Subcutaneous adipose tissue (tissue), 4 donors: ENCODE measurements around the gene NRF1. TPM values are rescaled to one million over a fixed set of nuclear protein-coding genes. Genes with fewer than 3 reads are reported as not detected.

Experiments
- total RNA-seq, 4 donors: library from RNA; depleted of rRNA; stranded (reverse); fragments of >200 nt; gene quantifications; one replicate each; pipeline ENCODE4 v1.1.0, GENCODE V29; 2016
- TF ChIP-seq, protein P1 (sequence below): fragments of 450-650 bp; IDR thresholded peaks from one replicate; pipeline ENCODE4 v1.5.1; 2016; ENCODE audit warnings: low read depth, mild to moderate bottlenecking, control low read depth, antibody characterized with exemption, moderate library complexity

The NRF1 gene
- total RNA-seq, 4 donors from 2014 or later, result 12.8 to 26.7 (median 19.9) TPM

DNA sequence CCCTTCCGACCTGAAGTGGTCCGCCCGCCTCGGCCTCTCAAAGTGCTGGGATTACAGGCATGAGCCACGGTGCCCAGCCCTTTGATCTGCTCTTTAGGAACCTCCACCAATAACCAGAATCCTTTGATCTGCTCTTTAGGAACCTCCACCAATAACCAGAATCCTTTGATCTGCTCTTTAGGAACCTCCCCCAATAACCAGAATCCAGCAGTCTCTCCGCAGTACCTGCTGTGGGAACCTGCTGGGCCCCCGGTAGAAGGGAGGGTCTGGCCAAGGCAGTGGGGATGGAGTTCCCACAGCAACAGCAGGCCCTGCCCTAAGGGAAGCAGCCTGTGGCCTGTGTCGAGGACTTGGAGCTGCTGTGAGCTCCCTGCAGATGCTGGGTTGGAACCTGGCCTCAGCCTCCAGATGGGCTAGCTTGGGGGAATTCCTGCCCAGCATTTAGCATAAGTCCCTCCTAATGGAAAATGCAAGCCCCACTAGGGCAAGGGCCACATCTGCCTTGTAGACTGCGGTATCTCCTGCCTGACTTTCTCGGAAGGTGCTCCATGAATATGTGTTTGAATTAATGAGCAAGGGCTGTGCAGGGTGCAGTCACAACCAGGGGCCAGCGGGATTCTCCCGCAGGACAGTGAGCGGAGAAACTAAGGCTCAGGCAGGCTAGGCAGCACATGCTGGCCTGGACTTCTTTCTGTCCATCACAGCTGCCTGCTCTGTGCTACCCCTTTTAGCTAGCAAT lies 175.5 kb downstream of the NRF1 start:
- TF ChIP-seq, protein P1, sequence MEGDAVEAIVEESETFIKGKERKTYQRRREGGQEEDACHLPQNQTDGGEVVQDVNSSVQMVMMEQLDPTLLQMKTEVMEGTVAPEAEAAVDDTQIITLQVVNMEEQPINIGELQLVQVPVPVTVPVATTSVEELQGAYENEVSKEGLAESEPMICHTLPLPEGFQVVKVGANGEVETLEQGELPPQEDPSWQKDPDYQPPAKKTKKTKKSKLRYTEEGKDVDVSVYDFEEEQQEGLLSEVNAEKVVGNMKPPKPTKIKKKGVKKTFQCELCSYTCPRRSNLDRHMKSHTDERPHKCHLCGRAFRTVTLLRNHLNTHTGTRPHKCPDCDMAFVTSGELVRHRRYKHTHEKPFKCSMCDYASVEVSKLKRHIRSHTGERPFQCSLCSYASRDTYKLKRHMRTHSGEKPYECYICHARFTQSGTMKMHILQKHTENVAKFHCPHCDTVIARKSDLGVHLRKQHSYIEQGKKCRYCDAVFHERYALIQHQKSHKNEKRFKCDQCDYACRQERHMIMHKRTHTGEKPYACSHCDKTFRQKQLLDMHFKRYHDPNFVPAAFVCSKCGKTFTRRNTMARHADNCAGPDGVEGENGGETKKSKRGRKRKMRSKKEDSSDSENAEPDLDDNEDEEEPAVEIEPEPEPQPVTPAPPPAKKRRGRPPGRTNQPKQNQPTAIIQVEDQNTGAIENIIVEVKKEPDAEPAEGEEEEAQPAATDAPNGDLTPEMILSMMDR, result no peak

DNA sequence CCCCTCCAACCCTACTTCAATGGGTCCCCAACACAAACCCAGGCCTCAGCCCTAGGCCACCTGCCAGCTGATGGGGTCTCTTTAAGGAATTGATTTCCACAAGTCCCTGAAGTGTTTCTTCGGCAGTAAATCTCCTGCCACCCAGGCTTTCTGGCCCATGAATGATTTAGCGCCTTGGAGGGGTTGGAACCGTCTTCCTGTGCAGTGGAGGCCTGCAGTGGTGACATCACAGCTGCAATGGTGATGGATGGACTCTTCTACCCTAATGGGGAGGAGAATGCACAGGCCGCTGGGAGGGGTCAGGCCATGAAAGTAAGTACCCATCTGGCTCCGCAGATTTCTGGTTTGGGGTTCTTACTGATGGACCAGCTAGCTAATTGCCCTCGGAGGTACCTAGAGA lies 177.5 kb downstream of the NRF1 start:
- TF ChIP-seq, protein P1, result no peak

DNA sequence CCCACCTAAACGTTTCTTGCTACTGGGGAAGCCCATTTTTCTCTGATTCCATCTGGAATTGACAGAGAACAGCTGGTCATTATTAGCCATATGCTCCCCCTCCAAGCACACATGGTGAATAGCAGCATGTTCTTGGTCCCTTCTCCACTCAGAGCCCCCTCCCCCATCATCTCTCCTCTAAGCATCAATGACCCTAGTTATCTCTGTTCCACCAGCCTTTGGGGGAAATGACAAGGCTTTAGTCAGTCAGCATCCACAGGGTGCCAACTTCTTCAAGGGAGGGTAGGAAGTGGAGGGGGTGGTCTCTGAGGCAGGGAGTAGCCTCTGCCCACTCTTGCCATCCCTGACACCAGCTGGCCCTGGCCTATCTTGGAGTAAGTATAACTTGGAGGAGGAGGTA lies 178.1 kb downstream of the NRF1 start:
- TF ChIP-seq, protein P1, result no peak

DNA sequence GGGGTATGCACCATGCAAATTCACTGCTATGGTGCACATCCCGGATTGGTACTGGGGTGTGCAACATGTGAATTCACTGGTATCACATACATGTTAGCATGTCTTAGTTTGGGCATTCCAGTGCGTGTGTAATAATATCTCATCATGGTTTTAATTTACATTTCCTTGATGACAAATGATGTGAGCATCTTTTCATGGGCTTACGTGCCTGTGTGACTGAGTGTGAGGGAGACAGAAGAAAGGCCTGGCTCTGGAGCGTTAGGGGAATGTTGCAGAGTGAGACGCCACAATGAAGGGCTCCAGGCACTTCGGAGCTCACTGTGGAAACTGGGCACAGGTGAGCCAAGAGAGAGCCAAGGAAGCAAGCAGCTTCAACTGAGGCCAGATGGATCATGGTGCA lies 178.6 kb downstream of the NRF1 start:
- TF ChIP-seq, protein P1, result no peak

DNA sequence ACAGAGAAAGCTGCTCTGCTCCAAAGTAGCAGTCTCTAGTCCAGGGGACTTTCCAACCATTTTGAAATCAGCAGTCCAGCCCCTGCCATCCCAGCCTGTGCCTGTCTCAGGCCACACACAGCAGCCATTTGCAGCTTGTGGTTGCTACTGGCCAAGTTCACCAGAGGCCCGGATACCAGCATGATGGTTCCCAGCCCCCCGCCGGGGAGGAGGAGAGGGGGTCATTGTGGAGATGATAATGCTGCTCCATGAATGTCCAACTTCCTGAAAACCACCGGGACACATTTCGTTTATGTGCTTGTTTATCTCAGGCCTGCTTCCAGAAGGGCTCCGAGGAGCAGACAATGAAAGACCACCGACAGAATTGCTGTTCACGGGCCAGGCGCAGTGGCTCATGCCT lies 181.2 kb downstream of the NRF1 start:
- TF ChIP-seq, protein P1, result no peak

DNA sequence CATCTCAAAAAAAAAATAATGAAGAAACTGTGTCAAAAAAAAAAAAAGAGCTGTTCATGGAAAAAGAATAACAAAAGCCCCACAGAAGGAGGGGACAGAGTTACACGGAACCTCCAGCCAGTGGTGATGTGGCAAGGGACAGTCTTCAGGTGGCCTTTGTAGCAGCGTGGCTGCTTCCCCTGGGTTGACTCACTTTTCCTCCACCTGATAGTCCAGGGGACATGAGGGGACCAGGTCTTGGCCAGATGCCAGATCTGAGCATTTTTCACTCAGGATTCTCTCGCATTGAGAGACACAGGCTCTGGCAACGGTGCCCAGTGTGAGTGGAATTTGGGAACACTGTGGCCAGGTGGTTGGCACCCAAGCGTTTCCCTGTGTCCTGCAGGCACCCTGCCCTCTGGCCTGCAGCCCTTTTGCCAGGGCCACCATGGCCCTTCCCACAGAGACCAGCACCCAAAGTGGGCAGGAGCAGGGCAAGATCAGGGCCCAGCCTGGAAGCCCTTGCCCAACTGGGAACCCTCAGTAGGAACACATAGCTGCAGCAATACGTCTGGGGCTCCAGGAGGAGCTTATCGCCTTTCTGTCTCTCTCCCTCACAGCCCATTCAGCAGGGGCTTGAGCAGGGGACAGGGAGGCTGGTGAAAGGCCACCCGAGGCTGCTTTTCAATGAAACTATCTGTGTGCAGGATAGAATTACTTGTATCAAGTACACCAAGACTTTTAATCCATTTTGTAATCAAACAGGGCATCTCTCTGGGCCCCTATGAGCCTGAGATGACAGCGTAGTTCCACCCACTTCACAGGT lies 182.2 kb downstream of the NRF1 start:
- TF ChIP-seq, protein P1, result no peak

DNA sequence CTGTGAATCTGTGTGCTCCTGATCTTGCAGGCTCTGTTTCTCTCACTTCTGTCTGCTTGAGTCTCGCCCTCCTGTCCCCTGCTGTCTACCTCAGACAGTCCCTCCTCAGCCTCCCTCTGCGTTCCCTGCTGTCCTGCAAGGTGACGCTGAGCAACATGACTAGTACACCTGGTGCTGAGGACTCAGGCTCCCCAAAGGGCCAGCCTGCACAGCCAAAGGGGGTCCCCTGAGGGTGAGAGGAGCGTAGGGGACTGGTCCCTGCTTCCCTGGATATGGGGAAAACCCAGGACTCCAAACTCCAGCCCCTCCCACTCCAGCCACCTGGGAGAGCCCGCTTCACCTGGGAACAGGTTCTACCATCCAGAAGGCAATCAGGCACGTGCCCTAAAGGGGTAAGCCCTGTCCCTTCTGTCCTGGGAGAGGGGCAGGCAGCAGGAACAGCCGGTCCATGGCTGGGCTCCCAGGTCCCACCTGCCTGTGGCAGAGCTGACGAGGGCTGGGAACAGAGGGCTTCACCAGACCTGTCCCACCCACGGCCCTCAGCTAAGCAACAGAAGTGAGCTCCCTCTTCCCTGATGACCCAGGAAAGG lies 184.8 kb downstream of the NRF1 start:
- TF ChIP-seq, protein P1, result no peak
